Thyroid gland (tissue), 4 donors: ENCODE results near the gene MAPK7.

Experiments used
- POLR2A ChIP-seq, 2 donors: fragments of 450-650 bp; IDR thresholded peaks; one replicate each; pipeline ENCODE4 v1.6.1; 2017; ENCODE audit warnings: antibody characterized with exemption in 2 of 2, mild to moderate bottlenecking in 2 of 2, moderate library complexity in 1 of 2
- TF ChIP-seq, protein P1 (sequence below), 6 experiments: fragments of 200-600 bp in 3 of 6; fragments of 450-650 bp in 3 of 6; sonication (generic) in 3 of 6; IDR thresholded peaks; one replicate each; pipeline ENCODE4 v1.5.1; 2016 to 2019; ENCODE audit warnings: antibody characterized with exemption in 6 of 6, mild to moderate bottlenecking in 2 of 6, inconsistent platforms in 1 of 6, moderate library complexity in 1 of 6

DNA sequence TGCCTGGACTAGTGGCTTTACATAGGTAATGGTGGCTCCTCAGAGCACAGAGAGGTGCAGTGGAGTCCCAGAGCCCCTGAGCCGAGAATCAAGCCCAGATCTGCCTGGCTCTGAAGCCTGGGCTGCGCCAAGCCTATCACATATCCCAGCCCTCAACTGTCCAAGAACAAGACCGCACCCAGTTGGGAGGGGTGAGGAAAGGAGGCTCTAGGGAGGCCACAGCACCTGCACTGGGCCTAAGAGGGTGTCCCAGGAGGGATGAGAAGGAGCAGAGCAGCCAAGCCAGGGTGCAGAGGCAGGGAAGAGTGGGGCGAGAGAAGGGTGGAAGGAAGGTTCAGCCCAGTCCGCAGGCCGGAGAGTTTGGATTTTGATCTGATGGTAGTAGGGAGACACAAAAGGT is 31.8 kb downstream of the MAPK7 start:
- TF ChIP-seq, protein P1, sequence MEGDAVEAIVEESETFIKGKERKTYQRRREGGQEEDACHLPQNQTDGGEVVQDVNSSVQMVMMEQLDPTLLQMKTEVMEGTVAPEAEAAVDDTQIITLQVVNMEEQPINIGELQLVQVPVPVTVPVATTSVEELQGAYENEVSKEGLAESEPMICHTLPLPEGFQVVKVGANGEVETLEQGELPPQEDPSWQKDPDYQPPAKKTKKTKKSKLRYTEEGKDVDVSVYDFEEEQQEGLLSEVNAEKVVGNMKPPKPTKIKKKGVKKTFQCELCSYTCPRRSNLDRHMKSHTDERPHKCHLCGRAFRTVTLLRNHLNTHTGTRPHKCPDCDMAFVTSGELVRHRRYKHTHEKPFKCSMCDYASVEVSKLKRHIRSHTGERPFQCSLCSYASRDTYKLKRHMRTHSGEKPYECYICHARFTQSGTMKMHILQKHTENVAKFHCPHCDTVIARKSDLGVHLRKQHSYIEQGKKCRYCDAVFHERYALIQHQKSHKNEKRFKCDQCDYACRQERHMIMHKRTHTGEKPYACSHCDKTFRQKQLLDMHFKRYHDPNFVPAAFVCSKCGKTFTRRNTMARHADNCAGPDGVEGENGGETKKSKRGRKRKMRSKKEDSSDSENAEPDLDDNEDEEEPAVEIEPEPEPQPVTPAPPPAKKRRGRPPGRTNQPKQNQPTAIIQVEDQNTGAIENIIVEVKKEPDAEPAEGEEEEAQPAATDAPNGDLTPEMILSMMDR (IDR thresholded peaks at IDR 0.05): no peak
- no peak for TF ChIP-seq POLR2A (IDR thresholded peaks at IDR 0.05)
